HepG2 (cell line): Measurements from ENCODE around the gene ZBTB4. TPM values are rescaled to one million over a fixed set of nuclear protein-coding genes. Genes with fewer than 3 reads are reported as not detected.
A peak's percentile ranks its signal among the peaks of the same experiment; 100 is the strongest.

Experiments
- ATAC-seq: fragments of 200-7000 bp; cut with Tn5 transposase; 3 replicates; pipeline ENCODE4 v1.9.1; 2020; ENCODE audit warnings: mild to moderate bottlenecking, moderate library complexity
- BruUV-seq: library from RNA; stranded (reverse); fragments of 400-500 nt; replicated peaks from 2 replicates; lab custom pipeline; 2021; lab: Mats Ljungman, UMichigan
- CTCF ChIA-PET: fragments of 300-600 bp; formaldehyde crosslinking; extraction: SDS; loops from one replicate; lab custom pipeline; 2021; ENCODE audit warnings: low total read pairs, inconsistent platforms, low intra/inter-chr PET ratio; lab: Yijun Ruan, JAX
- POLR2A ChIA-PET: fragments of 350-600 bp; sonication (Branson Sonifier 250); formaldehyde crosslinking; loops from one replicate; lab custom pipeline; 2020; ENCODE audit warnings: antibody characterized with exemption, inconsistent platforms; lab: Yijun Ruan, JAX
- DNase-seq: peaks from one replicate; pipeline ENCODE4 v3.0.0-alpha.2; 2015; ENCODE audit warnings: low spot score
- FAIRE-seq: peaks from 3 replicates; lab custom pipeline; 2011; peaks lifted over from hg19 to GRCh38; lab: Jason Lieb, UNC
- H2AFZ ChIP-seq: one replicate; pipeline ENCODE4 v1.6.1; 2011; ENCODE audit warnings: low read length, inconsistent platforms
- H3K27ac ChIP-seq: fragments of 300-600 bp; 3 replicates; pipeline ENCODE4 v1.8.0; 2011; ENCODE audit warnings: mixed run types, mild to moderate bottlenecking, mixed read lengths, low read length, inconsistent platforms; ENCODE audit not compliant: insufficient read depth; ENCODE audit errors: extremely low read length
- H3K27me3 ChIP-seq, 2 experiments: fragments of 200-600 bp in 1 of 2; 2 replicates in 1 of 2; 3 replicates in 1 of 2; pipeline versions ENCODE4 v1.6.0 to v1.8.0; 2011; ENCODE audit warnings: low read length in 2 of 2, mild to moderate bottlenecking in 2 of 2, moderate library complexity in 2 of 2, inconsistent platforms in 1 of 2; ENCODE audit not compliant: insufficient read depth in 2 of 2, control insufficient read depth in 1 of 2
- H3K36me3 ChIP-seq, 2 experiments: fragments of 200-600 bp in 1 of 2; replicated peaks in 1 of 2; 2 replicates in 1 of 2; 3 replicates in 1 of 2; pipeline versions ENCODE4 v1.5.1 to v1.8.0; 2011; ENCODE audit warnings: low read length in 2 of 2, inconsistent platforms in 1 of 2; ENCODE audit not compliant: insufficient read depth in 2 of 2, control insufficient read depth in 1 of 2
- H3K4me1 ChIP-seq: 2 replicates; pipeline ENCODE4 v1.5.1; 2012; ENCODE audit warnings: low read length, inconsistent platforms; ENCODE audit not compliant: insufficient read depth
- H3K4me2 ChIP-seq: 2 replicates; pipeline ENCODE4 v1.6.0; 2011; ENCODE audit warnings: low read depth, low read length, inconsistent platforms
- H3K4me3 ChIP-seq, 3 experiments: fragments of 200-600 bp in 1 of 3; sonication (generic), shearing (Covaris generic) in 1 of 3; replicated peaks in 1 of 3; 2 replicates each; pipeline ENCODE4 v1.5.1; 2011 to 2016; ENCODE audit warnings: low read length in 3 of 3, inconsistent platforms in 2 of 3, low read depth in 2 of 3, mild to moderate bottlenecking in 2 of 3, control low read depth in 1 of 3, mixed read lengths in 1 of 3; ENCODE audit not compliant: insufficient read depth in 1 of 3
- H3K79me2 ChIP-seq: one replicate; pipeline ENCODE4 v1.6.1; 2011; ENCODE audit warnings: low read length, inconsistent platforms; ENCODE audit not compliant: insufficient read depth
- H3K9ac ChIP-seq: 2 replicates; pipeline ENCODE4 v1.6.0; 2011; ENCODE audit warnings: mild to moderate bottlenecking, low read depth, low read length, inconsistent platforms; ENCODE audit not compliant: insufficient read depth
- H3K9me3 ChIP-seq: 2 replicates; pipeline ENCODE4 v1.5.1; 2012; ENCODE audit warnings: mild to moderate bottlenecking, low read length
- H4K20me1 ChIP-seq: 2 replicates; pipeline ENCODE4 v1.6.0; 2011; ENCODE audit warnings: inconsistent platforms, mild to moderate bottlenecking, low read length, moderate library complexity; ENCODE audit not compliant: insufficient read depth
- BCL6 ChIP-seq: IDR thresholded peaks from 2 replicates; pipeline ENCODE4 v1.6.1; 2016; ENCODE audit warnings: missing genetic modification reagents, missing compliant biosample characterization
- KDM5A ChIP-seq: fragments of 200-600 bp; sonication (generic); IDR thresholded peaks from 2 replicates; pipeline ENCODE4 v1.7.0; 2018; ENCODE audit warnings: antibody characterized with exemption, mild to moderate bottlenecking, low read length, borderline replicate concordance
- KDM6A ChIP-seq: IDR thresholded peaks from 2 replicates; pipeline ENCODE4 v1.6.1; 2016; ENCODE audit warnings: low read depth
- MEIS2 ChIP-seq: sonication (generic); formaldehyde crosslinking; IDR thresholded peaks from 2 replicates; pipeline ENCODE4 v1.9.0; 2021; ENCODE audit warnings: mild to moderate bottlenecking, missing genetic modification reagents
- MIER3 ChIP-seq: IDR thresholded peaks from 2 replicates; pipeline ENCODE4 v1.6.1; 2016; ENCODE audit warnings: missing compliant biosample characterization, borderline replicate concordance
- POLR2AphosphoS2 ChIP-seq: IDR thresholded peaks from 2 replicates; pipeline ENCODE4 v1.6.1; 2011; ENCODE audit warnings: low read depth, low read length, improper control_type of control experiment
- POLR2AphosphoS5 ChIP-seq: IDR thresholded peaks from 2 replicates; pipeline ENCODE4 v1.6.1; 2012; ENCODE audit warnings: low read depth, low read length
- SIN3A ChIP-seq: IDR thresholded peaks from 2 replicates; pipeline ENCODE4 v1.6.1; 2011; ENCODE audit warnings: low read depth, mild to moderate bottlenecking, control low read depth, low read length, borderline replicate concordance
- SMARCE1 ChIP-seq: fragments of 450-650 bp; IDR thresholded peaks from 2 replicates; pipeline ENCODE4 v1.6.1; 2017; ENCODE audit warnings: borderline replicate concordance
- SPEN ChIP-seq: sonication (generic); formaldehyde crosslinking; IDR thresholded peaks from 2 replicates; pipeline ENCODE4 v1.5.1; 2020; ENCODE audit warnings: low read depth, mild to moderate bottlenecking, missing genetic modification reagents
- ZC3H4 ChIP-seq: sonication (generic); formaldehyde crosslinking; IDR thresholded peaks from 2 replicates; pipeline ENCODE4 v1.4.0; 2020; ENCODE audit warnings: missing genetic modification reagents, borderline replicate concordance
- ZNF143 ChIP-seq: sonication (generic); formaldehyde crosslinking; IDR thresholded peaks from 2 replicates; pipeline ENCODE4 v1.4.0; 2020; ENCODE audit warnings: missing genetic modification reagents
- ZNF263 ChIP-seq: sonication (generic); formaldehyde crosslinking; IDR thresholded peaks from 2 replicates; pipeline ENCODE4 v1.4.0; 2020; ENCODE audit warnings: missing genetic modification reagents
- ZNF607 ChIP-seq: sonication (generic); formaldehyde crosslinking; IDR thresholded peaks from 2 replicates; pipeline ENCODE4 v1.5.1; 2020; ENCODE audit warnings: missing genetic modification reagents, mild to moderate bottlenecking, borderline replicate concordance
- ZNF891 ChIP-seq: sonication (generic); formaldehyde crosslinking; IDR thresholded peaks from 2 replicates; pipeline ENCODE4 v1.5.0; 2020; ENCODE audit warnings: mild to moderate bottlenecking, missing genetic modification reagents
- ZSCAN21 ChIP-seq: sonication (generic); formaldehyde crosslinking; IDR thresholded peaks from 2 replicates; pipeline ENCODE4 v1.8.0; 2022; ENCODE audit warnings: mild to moderate bottlenecking, missing genetic modification reagents, moderate library complexity, borderline replicate concordance
- WGBS: methylation state at CpG from one replicate; pipeline ENCODE4 v1.1.6; 2017; ENCODE audit warnings: low lambda C conversion rate; 5-methylcytosine and 5-hydroxymethylcytosine counted together
- in situ Hi-C: cut with HindIII; loops from 2 replicates; pipeline ENCODE4 v1.10.0; 2017; ENCODE audit warnings: low pct_unique_long_range_greater_than_20kb; ENCODE audit not compliant: extremely low pct_ligation_motif_present
- intact Hi-C: fragments of 100-400 bp; cut with micrococcal nuclease; formaldehyde crosslinking; loops from one replicate; pipeline ENCODE4 v1.10.0; 2022; ENCODE audit not compliant: unreplicated experiment
- polyA plus RNA-seq, 8 experiments: library from polyadenylated mRNA; depleted of rRNA in 3 of 8; stranded (reverse) in 7 of 8; unstranded in 1 of 8; fragments of >200 nt; fragmentation: Illumina TruSeq in 4 of 8; extraction: Trizol in 4 of 8; gene quantifications; 2 replicates each; pipeline versions ENCODE4 v1.2.1 to v1.2.3, GENCODE V29; 2011 to 2016; ENCODE audit warnings: low read depth in 4 of 8, missing spikeins in 1 of 8, mixed read lengths in 1 of 8; ENCODE audit not compliant: insufficient read depth in 1 of 8
- total RNA-seq, 5 experiments: library from RNA; depleted of rRNA; stranded (reverse); fragments of >200 nt; fragmentation: Illumina TruSeq; extraction: Trizol; gene quantifications; 2 replicates each; pipeline ENCODE4 v1.2.3, GENCODE V29; 2016; ENCODE audit warnings: low read depth in 1 of 5
- TF ChIP-seq, protein P1 (sequence below): sonication (generic); formaldehyde crosslinking; IDR thresholded peaks from 2 replicates; pipeline ENCODE4 v1.5.0; 2020; ENCODE audit warnings: missing genetic modification reagents
- TF ChIP-seq, protein P2 (sequence below): sonication (generic); formaldehyde crosslinking; IDR thresholded peaks from 2 replicates; pipeline ENCODE4 v1.8.0; 2022; ENCODE audit warnings: mild to moderate bottlenecking, missing genetic modification reagents, borderline replicate concordance

ZBTB4 gene
- total and polyA plus RNA-seq, 2 of the 13 experiments (the other 11 are each of a cell fraction or from before 2014, with no cell fraction given), result 4.3 to 7.4 TPM

DNA sequence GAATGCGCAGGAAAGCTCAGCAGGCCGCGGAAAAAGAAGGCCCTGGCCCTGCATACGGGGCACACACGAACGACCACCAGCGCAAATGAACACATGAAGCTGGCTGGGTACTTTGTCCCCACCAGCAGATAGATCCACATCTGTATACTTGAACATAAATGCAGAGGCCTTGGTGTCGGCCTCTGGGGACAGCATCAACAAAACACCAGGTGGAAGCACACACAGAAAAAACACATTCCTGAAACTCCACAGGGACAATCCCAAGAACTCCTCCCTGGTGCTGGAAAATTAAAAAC lies 606 bp upstream of the ZBTB4 start (continued):
- TF ChIP-seq, protein P1, sequence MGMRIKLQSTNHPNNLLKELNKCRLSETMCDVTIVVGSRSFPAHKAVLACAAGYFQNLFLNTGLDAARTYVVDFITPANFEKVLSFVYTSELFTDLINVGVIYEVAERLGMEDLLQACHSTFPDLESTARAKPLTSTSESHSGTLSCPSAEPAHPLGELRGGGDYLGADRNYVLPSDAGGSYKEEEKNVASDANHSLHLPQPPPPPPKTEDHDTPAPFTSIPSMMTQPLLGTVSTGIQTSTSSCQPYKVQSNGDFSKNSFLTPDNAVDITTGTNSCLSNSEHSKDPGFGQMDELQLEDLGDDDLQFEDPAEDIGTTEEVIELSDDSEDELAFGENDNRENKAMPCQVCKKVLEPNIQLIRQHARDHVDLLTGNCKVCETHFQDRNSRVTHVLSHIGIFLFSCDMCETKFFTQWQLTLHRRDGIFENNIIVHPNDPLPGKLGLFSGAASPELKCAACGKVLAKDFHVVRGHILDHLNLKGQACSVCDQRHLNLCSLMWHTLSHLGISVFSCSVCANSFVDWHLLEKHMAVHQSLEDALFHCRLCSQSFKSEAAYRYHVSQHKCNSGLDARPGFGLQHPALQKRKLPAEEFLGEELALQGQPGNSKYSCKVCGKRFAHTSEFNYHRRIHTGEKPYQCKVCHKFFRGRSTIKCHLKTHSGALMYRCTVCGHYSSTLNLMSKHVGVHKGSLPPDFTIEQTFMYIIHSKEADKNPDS, result 0 out of 2 replicates have a peak, but pooled peaks have one; percentile 41
- TF ChIP-seq SIN3A (peak; percentile 19; the same call in 1 of the 2 replicates), ZNF263 (no peak), BCL6 (no peak), ZC3H4 (CRISPR knock-in tag) (0 out of 2 replicates have a peak, but pooled peaks have one; percentile 15), ZSCAN21 (CRISPR knock-in tag) (no peak), SPEN (CRISPR knock-in tag) (peak; percentile 11; the same call in 1 of the 2 replicates), ZNF891 (CRISPR knock-in tag) (0 out of 2 replicates have a peak, but pooled peaks have one; percentile 18), KDM5A (0 out of 2 replicates have a peak, but pooled peaks have one; percentile 12), MEIS2 (no peak)

DNA sequence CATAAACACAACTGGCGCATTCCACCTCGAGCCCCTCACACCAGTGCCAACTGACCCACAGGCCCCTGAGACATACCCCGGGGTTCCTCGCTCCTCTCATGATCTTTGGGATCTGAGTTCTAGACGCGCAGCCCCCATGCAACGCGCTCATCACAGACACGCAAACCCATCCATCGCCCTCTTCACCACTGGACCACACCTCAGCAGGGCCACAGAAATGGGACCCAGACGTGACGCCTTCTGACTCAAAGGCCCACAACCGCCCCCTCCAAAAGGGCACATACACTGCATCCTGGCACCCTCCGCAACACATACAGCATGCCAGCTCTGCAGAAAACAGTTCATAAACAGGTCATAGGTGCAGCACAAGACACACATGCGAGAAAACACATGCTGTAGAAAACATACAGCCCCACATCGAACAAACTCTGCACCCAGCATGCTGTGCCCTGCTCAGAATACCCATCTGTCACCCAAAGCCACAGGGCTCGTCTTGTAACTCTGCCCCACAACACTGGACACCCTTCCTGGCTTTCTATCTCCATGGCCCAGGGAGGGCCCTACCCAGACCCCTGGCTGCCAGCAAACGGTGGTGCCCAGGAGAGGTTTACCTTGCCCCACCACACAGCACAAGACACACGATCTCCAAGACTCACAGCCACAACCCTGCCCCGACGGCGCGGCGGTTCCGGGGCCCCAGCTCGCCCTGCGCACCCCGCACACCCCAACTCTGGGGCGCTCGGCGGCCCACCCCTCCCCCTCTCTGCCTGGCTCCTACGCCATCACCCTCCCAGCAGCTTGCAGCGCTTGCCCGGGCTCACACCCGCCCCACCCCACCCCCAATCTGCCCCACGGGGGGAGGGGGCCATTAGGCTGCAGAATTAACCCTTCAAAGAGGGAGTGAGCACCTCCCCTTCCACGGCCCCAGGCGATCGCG lies 887 bp downstream of the ZBTB4 start:
- peak overlapping the region; percentile 86 for H3K9ac ChIP-seq
- H3K36me3 ChIP-seq, result no peaks in the 10 kb centered on the region
- CTCF ChIA-PET, result no interaction called here
- H3K4me2 ChIP-seq, result peak overlapping the region; percentile 85
- H3K4me1 ChIP-seq, result peaks cover 83% of the 10 kb centered on the region
- peak overlapping the region; percentile 72 to 86 (median 79) for H3K4me3 ChIP-seq
- 11% methylated on average over 8 of the region's 40 CpGs for WGBS
- ATAC-seq, result peak; percentile 17
- FAIRE-seq, result no peak
- no peaks in the 10 kb centered on the region; a peak in 1 of 5 replicates for H3K27me3 ChIP-seq
- intact Hi-C loops (no loop called here), in situ Hi-C loops (loop anchor here (5.0 kb wide), 1 partner anchor 41 kb away; the partner anchor contains the start of genes FGF11 and TMEM102)
- H3K27ac ChIP-seq, result peak overlapping the region; percentile 75
- peaks cover 30% of the 10 kb centered on the region for H4K20me1 ChIP-seq
- H2AFZ ChIP-seq, result no peak overlapping the region
- no peak for DNase-seq
- TSS peak; percentile 1 for BruUV-seq
- POLR2A ChIA-PET, result interaction anchor here (0.9 to 5.3 kb wide), 6 partner anchors 7 to 122 kb away, joined by 4 to 35 read pairs (median 16); partner anchors contain the start of genes CHRNB1, PLSCR3, POLR2A and TMEM256
- H3K9me3 ChIP-seq, result no peaks in the 10 kb centered on the region
- peaks cover 48% of the 10 kb centered on the region for H3K79me2 ChIP-seq
- TF ChIP-seq KDM6A (CRISPR knock-in tag) (no peak), SMARCE1 (no peak), POLR2AphosphoS5 (0 out of 2 replicates have a peak, but pooled peaks have one; percentile 3), MIER3 (no peak), ZNF607 (CRISPR knock-in tag) (no peak), POLR2AphosphoS2 (no peak), ZNF143 (CRISPR knock-in tag) (no peak)
- TF ChIP-seq, protein P2, sequence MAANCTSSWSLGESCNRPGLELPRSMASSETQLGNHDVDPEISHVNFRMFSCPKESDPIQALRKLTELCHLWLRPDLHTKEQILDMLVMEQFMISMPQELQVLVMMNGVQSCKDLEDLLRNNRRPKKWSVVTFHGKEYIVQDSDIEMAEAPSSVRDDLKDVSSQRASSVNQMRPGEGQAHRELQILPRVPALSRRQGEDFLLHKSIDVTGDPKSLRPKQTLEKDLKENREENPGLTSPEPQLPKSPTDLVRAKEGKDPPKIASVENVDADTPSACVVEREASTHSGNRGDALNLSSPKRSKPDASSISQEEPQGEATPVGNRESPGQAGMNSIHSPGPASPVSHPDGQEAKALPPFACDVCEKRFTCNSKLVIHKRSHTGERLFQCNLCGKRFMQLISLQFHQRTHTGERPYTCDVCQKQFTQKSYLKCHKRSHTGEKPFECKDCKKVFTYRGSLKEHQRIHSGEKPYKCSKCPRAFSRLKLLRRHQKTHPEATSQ, result no peak
